ENCODE data around the gene CAND2.
A peak's percentile ranks its signal among the peaks of the same experiment; 100 is the strongest.

Gene CAND2

DNA sequence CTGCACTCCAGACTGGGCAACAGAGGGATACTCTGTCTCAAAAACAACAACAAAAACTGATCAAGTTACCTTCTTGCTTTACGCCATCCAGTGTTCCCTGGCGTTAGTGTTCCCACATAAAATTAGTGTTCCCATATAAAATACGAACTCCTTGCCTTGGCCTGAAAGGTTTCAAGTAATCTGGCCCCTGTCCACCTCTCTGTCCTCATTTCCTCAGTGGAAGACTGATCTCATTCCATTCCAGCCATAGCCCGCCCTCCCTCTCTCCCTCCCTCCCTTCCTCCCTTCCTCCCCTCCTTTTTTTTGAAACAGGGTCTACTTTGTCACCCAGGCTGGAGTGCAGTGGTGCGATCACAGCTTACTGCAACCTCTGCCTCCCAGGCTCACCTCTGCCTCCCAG is 2.8 kb upstream of the CAND2 start:
- H3K27ac ChIP-seq, result no peak overlapping the region
- H3K27me3 ChIP-seq (replicated peaks), result no peaks in the 10 kb centered on the region
- DNase-seq, result no peak
- in situ Hi-C loops (cut with HindIII; ENCODE audit: low pct_ligation_motif_present, low sequenced_read_pairs), result no loop called here
- no peak overlapping the region for H3K4me3 ChIP-seq (ENCODE audit: low read depth, low read length)
- no peaks in the 10 kb centered on the region for H3K36me3 ChIP-seq (replicated peaks)
- TF ChIP-seq CTCF (IDR thresholded peaks at IDR 0.05; ENCODE audit: low read depth, low read length, missing control alignments), result no peak

GRCh38 chr3:12797124-12797891 is 828 bp downstream of the CAND2 start:
- TF ChIP-seq CTCF (IDR thresholded peaks at IDR 0.05; ENCODE audit: low read depth, low read length, missing control alignments), result no peak
- peak overlapping the region; percentile 66 for H3K4me3 ChIP-seq (ENCODE audit: low read depth, low read length)
- H3K27ac ChIP-seq, result no peak overlapping the region
- no peaks in the 10 kb centered on the region for H3K36me3 ChIP-seq (replicated peaks)
- in situ Hi-C loops (cut with HindIII; ENCODE audit: low pct_ligation_motif_present, low sequenced_read_pairs), result no loop called here
- no peaks in the 10 kb centered on the region for H3K27me3 ChIP-seq (replicated peaks)
- DNase-seq, result no peak

GRCh38 chr3:12797892-12798558 is 1.5 kb downstream of the CAND2 start:
- H3K4me3 ChIP-seq (ENCODE audit: low read depth, low read length), result no peak overlapping the region
- no peaks in the 10 kb centered on the region for H3K36me3 ChIP-seq (replicated peaks)
- no peak overlapping the region for H3K27ac ChIP-seq
- DNase-seq, result no peak
- TF ChIP-seq CTCF (IDR thresholded peaks at IDR 0.05; ENCODE audit: low read depth, low read length, missing control alignments), result no peak
- H3K27me3 ChIP-seq (replicated peaks), result no peaks in the 10 kb centered on the region
- in situ Hi-C loops (cut with HindIII; ENCODE audit: low pct_ligation_motif_present, low sequenced_read_pairs), result no loop called here

DNA sequence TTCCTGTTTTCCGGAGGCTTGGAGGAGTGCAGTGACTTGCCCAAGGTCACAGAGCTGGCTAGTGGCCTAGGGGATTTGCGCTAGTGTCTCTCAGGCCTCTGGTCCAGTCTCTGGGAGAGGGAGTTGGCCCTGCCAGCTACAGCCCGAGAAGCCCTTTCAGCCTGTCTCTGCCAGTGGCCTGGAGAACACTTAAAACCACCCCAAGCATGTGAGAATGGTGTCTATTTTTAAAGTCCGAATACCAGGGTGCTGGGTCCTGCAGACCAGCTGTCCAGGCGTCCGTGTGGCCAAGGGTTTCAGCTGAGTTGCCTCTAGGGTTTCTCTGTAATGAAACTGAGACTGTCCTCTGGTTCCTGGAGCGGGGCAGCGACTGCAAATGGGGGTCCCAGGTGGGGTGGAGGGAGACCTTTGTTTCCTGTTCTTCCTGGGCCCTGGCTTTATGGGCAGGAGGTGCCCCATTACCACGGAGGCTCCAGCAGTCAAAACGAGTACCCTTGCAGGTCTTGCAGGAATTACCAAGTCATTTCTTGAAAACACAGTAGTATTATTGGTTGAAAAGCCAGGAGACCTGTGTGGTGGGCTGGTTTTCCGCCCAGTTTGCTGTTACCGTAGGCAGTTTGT is 2.2 kb downstream of the CAND2 start:
- Histone ChIP-seq H3K4me3 (ENCODE audit: low read depth, low read length) (no peak overlapping the region), H3K36me3 (replicated peaks) (no peaks in the 10 kb centered on the region), H3K27ac (no peak overlapping the region), H3K27me3 (replicated peaks) (no peaks in the 10 kb centered on the region)
- in situ Hi-C loops (cut with HindIII; ENCODE audit: low pct_ligation_motif_present, low sequenced_read_pairs), result no loop called here
- DNase-seq, result no peak
- TF ChIP-seq CTCF (IDR thresholded peaks at IDR 0.05; ENCODE audit: low read depth, low read length, missing control alignments), result no peak

- H3K27ac ChIP-seq, result no peak overlapping the region
- in situ Hi-C loops (cut with HindIII; ENCODE audit: low pct_ligation_motif_present, low sequenced_read_pairs), result no loop called here
- no peaks in the 10 kb centered on the region for H3K27me3 ChIP-seq (replicated peaks)
- no peak overlapping the region for H3K4me3 ChIP-seq (ENCODE audit: low read depth, low read length)
- no peak for DNase-seq
- peak; percentile 5 for TF ChIP-seq CTCF (IDR thresholded peaks at IDR 0.05; ENCODE audit: low read depth, low read length, missing control alignments)
- no peaks in the 10 kb centered on the region for H3K36me3 ChIP-seq (replicated peaks)
Measured at GRCh38 chr3:12799525-12800440, 3.3 kb downstream of the CAND2 start.

Measured in brain microvascular endothelial cell (primary cell).